Measurements from ENCODE around the gene SLX4IP. TPM values are rescaled to one million over a fixed set of nuclear protein-coding genes. Genes with fewer than 3 reads are reported as not detected.

SLX4IP gene
- total and polyA plus RNA-seq, 2 of the 13 experiments (the other 11 are each of a cell fraction or from before 2014, with no cell fraction given), result 3.6 to 7.3 TPM

DNA sequence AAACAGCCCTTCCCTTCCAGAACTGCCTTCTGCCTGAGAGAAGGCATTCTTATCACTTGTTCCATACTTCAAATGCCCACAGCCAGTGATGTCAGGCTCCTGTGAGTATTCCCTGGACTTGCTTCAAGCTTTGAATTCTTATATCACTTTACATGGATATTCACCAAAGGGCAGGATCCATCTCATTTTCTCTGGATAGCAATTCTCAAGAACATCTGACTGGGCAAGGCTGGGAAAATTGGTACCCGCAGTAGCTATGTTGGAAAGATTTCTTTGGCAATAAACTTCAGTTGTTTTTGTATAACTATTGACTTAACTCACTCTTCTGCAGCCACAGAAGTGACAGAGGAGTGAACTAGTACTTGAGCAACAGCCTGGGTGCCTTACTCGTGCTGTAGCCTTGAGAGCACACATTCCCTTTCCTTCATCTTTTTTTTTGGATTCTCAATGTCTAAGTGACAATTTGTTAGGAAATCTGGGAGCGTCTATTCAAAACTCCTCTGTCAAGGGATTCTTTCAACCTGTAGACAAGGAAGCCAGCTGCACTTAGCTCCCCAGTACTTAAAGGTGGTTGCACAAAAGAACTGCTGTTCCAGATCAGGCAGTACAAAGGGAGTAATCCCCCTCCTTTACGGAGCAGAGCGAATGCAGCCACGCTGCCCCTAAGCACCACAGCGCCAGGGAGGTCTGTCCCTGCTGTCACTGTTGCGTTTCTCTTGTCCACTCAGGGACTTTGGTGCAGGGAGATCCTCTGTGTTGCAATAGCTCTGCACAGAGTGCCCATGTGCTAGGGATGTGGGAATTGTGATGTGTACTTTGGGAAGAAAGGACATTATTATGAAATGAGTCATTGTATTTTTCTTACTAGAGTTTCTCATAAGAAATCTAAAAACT lies 169.1 kb downstream of the SLX4IP start (continued):
- TF ChIP-seq, protein P1, sequence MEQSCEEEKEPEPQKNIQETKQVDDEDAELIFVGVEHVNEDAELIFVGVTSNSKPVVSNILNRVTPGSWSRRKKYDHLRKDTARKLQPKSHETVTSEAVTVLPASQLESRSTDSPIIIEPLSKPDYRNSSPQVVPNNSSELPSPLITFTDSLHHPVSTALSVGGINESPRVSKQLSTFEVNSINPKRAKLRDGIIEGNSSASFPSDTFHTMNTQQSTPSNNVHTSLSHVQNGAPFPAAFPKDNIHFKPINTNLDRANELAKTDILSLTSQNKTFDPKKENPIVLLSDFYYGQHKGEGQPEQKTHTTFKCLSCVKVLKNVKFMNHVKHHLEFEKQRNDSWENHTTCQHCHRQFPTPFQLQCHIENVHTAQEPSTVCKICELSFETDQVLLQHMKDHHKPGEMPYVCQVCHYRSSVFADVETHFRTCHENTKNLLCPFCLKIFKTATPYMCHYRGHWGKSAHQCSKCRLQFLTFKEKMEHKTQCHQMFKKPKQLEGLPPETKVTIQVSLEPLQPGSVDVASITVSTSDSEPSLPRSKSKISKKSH (CRISPR knock-in tag; IDR thresholded peaks at IDR 0.05; ENCODE audit: borderline replicate concordance), result no peak
- TF ChIP-seq JUN (CRISPR knock-in tag; IDR thresholded peaks at IDR 0.05) (peak; percentile 98), ZNF672 (CRISPR knock-in tag; IDR thresholded peaks at IDR 0.05) (no peak), ZNF761 (CRISPR knock-in tag; conservative IDR thresholded peaks at IDR 0.05) (peak; percentile 94), HOXD1 (CRISPR knock-in tag; IDR thresholded peaks at IDR 0.05) (peak; percentile 46; the same call in 1 of the 2 replicates), NFE2 (CRISPR knock-in tag; IDR thresholded peaks at IDR 0.05) (no peak), ZNF10 (CRISPR knock-in tag; IDR thresholded peaks at IDR 0.05; ENCODE audit: borderline replicate concordance, low read depth) (no peak), ZNF652 (CRISPR knock-in tag; IDR thresholded peaks at IDR 0.05; ENCODE audit: borderline replicate concordance, low read depth) (no peak; the same call in 1 of the 2 replicates), RFXANK (CRISPR knock-in tag; IDR thresholded peaks at IDR 0.05) (0 out of 2 replicates have a peak, but pooled peaks have one; percentile 28), FOXO1 (CRISPR knock-in tag; IDR thresholded peaks at IDR 0.05) (peak; percentile 93; the same call in 1 of the 2 replicates), NONO (IDR thresholded peaks at IDR 0.05) (no peak), NONO (CRISPR knock-in tag; conservative IDR thresholded peaks at IDR 0.05) (peak; percentile 86), MXD4 (CRISPR knock-in tag; IDR thresholded peaks at IDR 0.05) (peak; percentile 97)
- TF ChIP-seq, protein P2, sequence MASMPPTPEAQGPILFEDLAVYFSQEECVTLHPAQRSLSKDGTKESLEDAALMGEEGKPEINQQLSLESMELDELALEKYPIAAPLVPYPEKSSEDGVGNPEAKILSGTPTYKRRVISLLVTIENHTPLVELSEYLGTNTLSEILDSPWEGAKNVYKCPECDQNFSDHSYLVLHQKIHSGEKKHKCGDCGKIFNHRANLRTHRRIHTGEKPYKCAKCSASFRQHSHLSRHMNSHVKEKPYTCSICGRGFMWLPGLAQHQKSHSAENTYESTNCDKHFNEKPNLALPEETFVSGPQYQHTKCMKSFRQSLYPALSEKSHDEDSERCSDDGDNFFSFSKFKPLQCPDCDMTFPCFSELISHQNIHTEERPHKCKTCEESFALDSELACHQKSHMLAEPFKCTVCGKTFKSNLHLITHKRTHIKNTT (CRISPR knock-in tag; IDR thresholded peaks at IDR 0.05), result no peak
- TF ChIP-seq, protein P3, sequence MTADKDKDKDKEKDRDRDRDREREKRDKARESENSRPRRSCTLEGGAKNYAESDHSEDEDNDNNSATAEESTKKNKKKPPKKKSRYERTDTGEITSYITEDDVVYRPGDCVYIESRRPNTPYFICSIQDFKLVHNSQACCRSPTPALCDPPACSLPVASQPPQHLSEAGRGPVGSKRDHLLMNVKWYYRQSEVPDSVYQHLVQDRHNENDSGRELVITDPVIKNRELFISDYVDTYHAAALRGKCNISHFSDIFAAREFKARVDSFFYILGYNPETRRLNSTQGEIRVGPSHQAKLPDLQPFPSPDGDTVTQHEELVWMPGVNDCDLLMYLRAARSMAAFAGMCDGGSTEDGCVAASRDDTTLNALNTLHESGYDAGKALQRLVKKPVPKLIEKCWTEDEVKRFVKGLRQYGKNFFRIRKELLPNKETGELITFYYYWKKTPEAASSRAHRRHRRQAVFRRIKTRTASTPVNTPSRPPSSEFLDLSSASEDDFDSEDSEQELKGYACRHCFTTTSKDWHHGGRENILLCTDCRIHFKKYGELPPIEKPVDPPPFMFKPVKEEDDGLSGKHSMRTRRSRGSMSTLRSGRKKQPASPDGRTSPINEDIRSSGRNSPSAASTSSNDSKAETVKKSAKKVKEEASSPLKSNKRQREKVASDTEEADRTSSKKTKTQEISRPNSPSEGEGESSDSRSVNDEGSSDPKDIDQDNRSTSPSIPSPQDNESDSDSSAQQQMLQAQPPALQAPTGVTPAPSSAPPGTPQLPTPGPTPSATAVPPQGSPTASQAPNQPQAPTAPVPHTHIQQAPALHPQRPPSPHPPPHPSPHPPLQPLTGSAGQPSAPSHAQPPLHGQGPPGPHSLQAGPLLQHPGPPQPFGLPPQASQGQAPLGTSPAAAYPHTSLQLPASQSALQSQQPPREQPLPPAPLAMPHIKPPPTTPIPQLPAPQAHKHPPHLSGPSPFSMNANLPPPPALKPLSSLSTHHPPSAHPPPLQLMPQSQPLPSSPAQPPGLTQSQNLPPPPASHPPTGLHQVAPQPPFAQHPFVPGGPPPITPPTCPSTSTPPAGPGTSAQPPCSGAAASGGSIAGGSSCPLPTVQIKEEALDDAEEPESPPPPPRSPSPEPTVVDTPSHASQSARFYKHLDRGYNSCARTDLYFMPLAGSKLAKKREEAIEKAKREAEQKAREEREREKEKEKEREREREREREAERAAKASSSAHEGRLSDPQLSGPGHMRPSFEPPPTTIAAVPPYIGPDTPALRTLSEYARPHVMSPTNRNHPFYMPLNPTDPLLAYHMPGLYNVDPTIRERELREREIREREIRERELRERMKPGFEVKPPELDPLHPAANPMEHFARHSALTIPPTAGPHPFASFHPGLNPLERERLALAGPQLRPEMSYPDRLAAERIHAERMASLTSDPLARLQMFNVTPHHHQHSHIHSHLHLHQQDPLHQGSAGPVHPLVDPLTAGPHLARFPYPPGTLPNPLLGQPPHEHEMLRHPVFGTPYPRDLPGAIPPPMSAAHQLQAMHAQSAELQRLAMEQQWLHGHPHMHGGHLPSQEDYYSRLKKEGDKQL (CRISPR knock-in tag; IDR thresholded peaks at IDR 0.05; ENCODE audit: low read depth), result peak; percentile 69; the same call in 1 of the 2 replicates
- TF ChIP-seq, protein P4, sequence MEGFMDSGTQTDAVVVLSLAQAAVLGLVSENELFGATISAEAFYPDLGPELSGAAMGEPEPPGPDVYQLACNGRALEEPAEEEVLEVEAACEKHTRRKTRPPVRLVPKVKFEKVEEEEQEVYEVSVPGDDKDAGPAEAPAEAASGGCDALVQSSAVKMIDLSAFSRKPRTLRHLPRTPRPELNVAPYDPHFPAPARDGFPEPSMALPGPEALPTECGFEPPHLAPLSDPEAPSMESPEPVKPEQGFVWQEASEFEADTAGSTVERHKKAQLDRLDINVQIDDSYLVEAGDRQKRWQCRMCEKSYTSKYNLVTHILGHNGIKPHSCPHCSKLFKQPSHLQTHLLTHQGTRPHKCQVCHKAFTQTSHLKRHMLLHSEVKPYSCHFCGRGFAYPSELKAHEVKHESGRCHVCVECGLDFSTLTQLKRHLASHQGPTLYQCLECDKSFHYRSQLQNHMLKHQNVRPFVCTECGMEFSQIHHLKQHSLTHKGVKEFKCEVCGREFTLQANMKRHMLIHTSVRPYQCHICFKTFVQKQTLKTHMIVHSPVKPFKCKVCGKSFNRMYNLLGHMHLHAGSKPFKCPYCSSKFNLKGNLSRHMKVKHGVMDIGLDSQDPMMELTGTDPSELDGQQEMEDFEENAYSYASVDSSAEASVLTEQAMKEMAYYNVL (CRISPR knock-in tag; IDR thresholded peaks at IDR 0.05; ENCODE audit: borderline replicate concordance), result peak; percentile 97
- TF ChIP-seq, protein P5, sequence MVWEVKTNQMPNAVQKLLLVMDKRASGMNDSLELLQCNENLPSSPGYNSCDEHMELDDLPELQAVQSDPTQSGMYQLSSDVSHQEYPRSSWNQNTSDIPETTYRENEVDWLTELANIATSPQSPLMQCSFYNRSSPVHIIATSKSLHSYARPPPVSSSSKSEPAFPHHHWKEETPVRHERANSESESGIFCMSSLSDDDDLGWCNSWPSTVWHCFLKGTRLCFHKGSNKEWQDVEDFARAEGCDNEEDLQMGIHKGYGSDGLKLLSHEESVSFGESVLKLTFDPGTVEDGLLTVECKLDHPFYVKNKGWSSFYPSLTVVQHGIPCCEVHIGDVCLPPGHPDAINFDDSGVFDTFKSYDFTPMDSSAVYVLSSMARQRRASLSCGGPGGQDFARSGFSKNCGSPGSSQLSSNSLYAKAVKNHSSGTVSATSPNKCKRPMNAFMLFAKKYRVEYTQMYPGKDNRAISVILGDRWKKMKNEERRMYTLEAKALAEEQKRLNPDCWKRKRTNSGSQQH (CRISPR knock-in tag; IDR thresholded peaks at IDR 0.05; ENCODE audit: low read depth), result peak; percentile 94; the same call in 1 of the 2 replicates
